H1 (cell line): ENCODE results near the gene ASB4. TPM values are rescaled to one million over a fixed set of nuclear protein-coding genes. Genes with fewer than 3 reads are reported as not detected.

Source experiments
- CTCF ChIA-PET: fragments of 300-600 bp; sonication (Branson Sonifier 250); formaldehyde crosslinking; loops from one replicate; lab custom pipeline; 2021; ENCODE audit not compliant: partially characterized antibody; lab: Charles Lee
- POLR2A ChIA-PET: fragments of 300-600 bp; sonication (Branson Sonifier 250); formaldehyde crosslinking; loops from one replicate; lab custom pipeline; 2021; ENCODE audit warnings: inconsistent platforms; ENCODE audit not compliant: partially characterized antibody; lab: Charles Lee
- DNase-seq, 2 experiments: peaks; one replicate each; pipeline versions ENCODE4 v3.0.0 to v3.0.0-alpha.2; 2010 to 2022; ENCODE audit warnings: low spot score in 2 of 2, low read depth in 1 of 2, mixed read lengths in 1 of 2
- FAIRE-seq: peaks from 2 replicates; lab custom pipeline; 2011; peaks lifted over from hg19 to GRCh38; lab: Jason Lieb, UNC
- H2AFZ ChIP-seq: 2 replicates; pipeline ENCODE4 v1.8.1; 2012; ENCODE audit warnings: low read length, inconsistent platforms
- H2AK5ac ChIP-seq: 2 replicates; pipeline ENCODE4 v1.6.1; 2013; ENCODE audit warnings: low read depth, low read length
- H2BK120ac ChIP-seq: replicated peaks from 2 replicates; pipeline ENCODE3; 2013; ENCODE audit warnings: low read depth, low read length, inconsistent platforms
- H2BK12ac ChIP-seq: 2 replicates; pipeline ENCODE4 v1.6.1; 2013; ENCODE audit warnings: low read depth, low read length
- H2BK15ac ChIP-seq: 2 replicates; pipeline ENCODE4 v1.6.1; 2013; ENCODE audit warnings: low read length
- H2BK20ac ChIP-seq: 2 replicates; pipeline ENCODE4 v1.6.1; 2013; ENCODE audit warnings: low read length
- H2BK5ac ChIP-seq: 2 replicates; pipeline ENCODE4 v1.6.1; 2013; ENCODE audit warnings: low read depth, low read length
- H3K14ac ChIP-seq: 2 replicates; pipeline ENCODE4 v1.6.1; 2013; ENCODE audit warnings: inconsistent platforms; ENCODE audit not compliant: insufficient read length
- H3K18ac ChIP-seq: 2 replicates; pipeline ENCODE4 v1.6.1; 2013; ENCODE audit warnings: low read length; ENCODE audit errors: extremely low read depth
- H3K23ac ChIP-seq: 2 replicates; pipeline ENCODE4 v1.6.1; 2013; ENCODE audit warnings: inconsistent platforms; ENCODE audit not compliant: insufficient read length
- H3K23me2 ChIP-seq: 2 replicates; pipeline ENCODE4 v1.6.1; 2013; ENCODE audit warnings: low read depth, low read length
- H3K27ac ChIP-seq: 2 replicates; pipeline ENCODE4 v1.6.1; 2011; ENCODE audit warnings: low read depth, low read length, inconsistent platforms
- H3K27me3 ChIP-seq, 4 experiments: replicated peaks in 1 of 4; 1 replicate in 1 of 4; 2 replicates in 3 of 4; pipeline versions ENCODE4 v1.6.1 to v1.8.1; 2011 to 2013; ENCODE audit warnings: low read length in 3 of 4, mild to moderate bottlenecking in 3 of 4, inconsistent platforms in 2 of 4, mixed read lengths in 2 of 4, moderate library complexity in 1 of 4; ENCODE audit not compliant: control insufficient read depth in 3 of 4, insufficient read depth in 3 of 4; ENCODE audit errors: extremely low read depth in 1 of 4
- H3K36me3 ChIP-seq, 4 experiments: 2 replicates each; pipeline versions ENCODE4 v1.6.1 to v1.8.1; 2011 to 2013; ENCODE audit warnings: mild to moderate bottlenecking in 4 of 4, low read length in 3 of 4, moderate library complexity in 2 of 4, control low read depth in 1 of 4, inconsistent platforms in 1 of 4; ENCODE audit not compliant: insufficient read depth in 4 of 4, control insufficient read depth in 2 of 4
- H3K4ac ChIP-seq: replicated peaks from 2 replicates; pipeline ENCODE3; 2013; ENCODE audit warnings: low read length, low read depth, mixed read lengths, inconsistent platforms; ENCODE audit not compliant: insufficient read length
- H3K4me1 ChIP-seq, 4 experiments: replicated peaks in 1 of 4; 1 replicate in 1 of 4; 2 replicates in 3 of 4; pipeline versions ENCODE4 v1.6.1 to v1.8.1; 2011 to 2013; ENCODE audit warnings: low read length in 3 of 4, inconsistent platforms in 2 of 4, mixed read lengths in 1 of 4; ENCODE audit not compliant: insufficient read depth in 4 of 4, control insufficient read depth in 3 of 4
- H3K4me2 ChIP-seq, 2 experiments: 2 replicates each; pipeline versions ENCODE4 v1.6.1 to v1.8.1; 2011 to 2013; ENCODE audit warnings: low read depth in 2 of 2, low read length in 2 of 2, control low read depth in 1 of 2, inconsistent platforms in 1 of 2, mild to moderate bottlenecking in 1 of 2; ENCODE audit not compliant: insufficient read depth in 1 of 2
- H3K4me3 ChIP-seq, 4 experiments: fragments of 200-600, 300-600 bp in 1 of 4; sonication (generic), shearing (Covaris generic), sonication (Bioruptor Twin) in 1 of 4; 2 replicates each; pipeline versions ENCODE4 v1.5.1 to v1.8.1; 2011 to 2016; ENCODE audit warnings: low read length in 4 of 4, low read depth in 3 of 4, control low read depth in 2 of 4, inconsistent platforms in 2 of 4, mild to moderate bottlenecking in 2 of 4, mixed read lengths in 1 of 4, moderate library complexity in 1 of 4; ENCODE audit not compliant: insufficient read depth in 2 of 4; ENCODE audit errors: extremely low read depth in 1 of 4
- H3K56ac ChIP-seq: replicated peaks from 2 replicates; pipeline ENCODE3; 2013; ENCODE audit warnings: low read depth, mild to moderate bottlenecking, mixed read lengths, low read length, inconsistent platforms; ENCODE audit not compliant: insufficient read length
- H3K79me1 ChIP-seq: 2 replicates; pipeline ENCODE4 v1.6.1; 2013; ENCODE audit warnings: low read depth, low read length, control low read depth
- H3K79me2 ChIP-seq, 2 experiments: 2 replicates each; pipeline versions ENCODE4 v1.6.1 to v1.8.1; 2012 to 2013; ENCODE audit warnings: low read length in 2 of 2, mild to moderate bottlenecking in 2 of 2, inconsistent platforms in 1 of 2; ENCODE audit not compliant: insufficient read depth in 2 of 2, control insufficient read depth in 1 of 2
- H3K9ac ChIP-seq, 4 experiments: replicated peaks in 1 of 4; 1 replicate in 1 of 4; 2 replicates in 3 of 4; pipeline versions ENCODE4 v1.6.1 to v1.8.1; 2011 to 2013; ENCODE audit warnings: low read depth in 3 of 4, low read length in 3 of 4, control low read depth in 2 of 4, mild to moderate bottlenecking in 2 of 4, moderate library complexity in 2 of 4, inconsistent platforms in 1 of 4; ENCODE audit errors: extremely low read depth in 1 of 4
- H3K9me3 ChIP-seq, 2 experiments: 2 replicates each; pipeline versions ENCODE4 v1.6.1 to v1.8.1; 2012 to 2013; ENCODE audit warnings: mild to moderate bottlenecking in 2 of 2, moderate library complexity in 2 of 2, control low read depth in 1 of 2, inconsistent platforms in 1 of 2, low read depth in 1 of 2, low read length in 1 of 2, mixed read lengths in 1 of 2; ENCODE audit not compliant: insufficient read depth in 2 of 2
- H4K20me1 ChIP-seq, 2 experiments: replicated peaks in 1 of 2; 2 replicates each; pipeline versions ENCODE3 to v1.8.1; 2011 to 2013; ENCODE audit warnings: inconsistent platforms in 2 of 2, low read length in 2 of 2, mild to moderate bottlenecking in 1 of 2; ENCODE audit not compliant: insufficient read depth in 2 of 2, control insufficient read depth in 1 of 2
- H4K5ac ChIP-seq: 2 replicates; pipeline ENCODE4 v1.6.1; 2013; ENCODE audit warnings: low read length, low read depth, mixed read lengths, inconsistent platforms; ENCODE audit not compliant: insufficient read length
- H4K8ac ChIP-seq: 2 replicates; pipeline ENCODE4 v1.8.0; 2013; ENCODE audit warnings: mild to moderate bottlenecking, moderate library complexity, low read length, inconsistent platforms; ENCODE audit not compliant: insufficient read depth; ENCODE audit errors: extremely low read depth
- H4K91ac ChIP-seq: replicated peaks from 2 replicates; pipeline ENCODE3; 2013; ENCODE audit warnings: low read length, mixed read lengths, inconsistent platforms; ENCODE audit not compliant: insufficient read length
- TEAD4 ChIP-seq: IDR thresholded peaks from 2 replicates; pipeline ENCODE4 v1.6.1; 2012; ENCODE audit warnings: low read depth, low read length, inconsistent platforms, mixed read lengths
- ZNF274 ChIP-seq: IDR thresholded peaks from 2 replicates; pipeline ENCODE4 v1.7.0; 2012; ENCODE audit warnings: low read length, borderline replicate concordance; ENCODE audit errors: extremely low read depth
- WGBS, 2 experiments: shearing (Covaris generic) in 1 of 2; methylation state at CpG; one replicate each; pipeline versions ENCODE4 v1.1.6 to v1.1.7; 2013 to 2015; ENCODE audit warnings: low lambda C conversion rate in 2 of 2, mixed read lengths in 2 of 2, inconsistent platforms in 1 of 2, low coverage in 1 of 2, missing lambda C conversion rate in 1 of 2; ENCODE audit not compliant: insufficient replicate concordance in 2 of 2, insufficient coverage in 1 of 2, insufficient read length in 1 of 2; ENCODE audit errors: extremely low coverage in 1 of 2, missing lambda C conversion rate in 1 of 2; 5-methylcytosine and 5-hydroxymethylcytosine counted together
- polyA plus RNA-seq, 7 experiments: library from polyadenylated mRNA; depleted of rRNA in 3 of 7; stranded (reverse) in 5 of 7; unstranded in 2 of 7; fragments of >200 nt in 5 of 7; fragments of 200-250 nt in 2 of 7; gene quantifications; 1 replicate in 5 of 7; 2 replicates in 1 of 7; 4 replicates in 1 of 7; pipeline versions ENCODE4 v1.2.1 to v1.2.3, GENCODE V29; 2011 to 2013; ENCODE audit warnings: missing spikeins in 2 of 7, mixed read lengths in 2 of 7
- total RNA-seq: library from RNA; stranded (reverse); fragmentation: NEBNext Ultra II Directional; extraction: Animal tissue kit (Norgen Biotek cat#: 25700); gene quantifications from 2 replicates; pipeline ENCODE4 v1.2.1, GENCODE V29; 2021

The ASB4 gene
- total and polyA plus RNA-seq, 2 of the 8 experiments (the other 6 are each of a cell fraction or from before 2014, with no cell fraction given), result not detected

DNA sequence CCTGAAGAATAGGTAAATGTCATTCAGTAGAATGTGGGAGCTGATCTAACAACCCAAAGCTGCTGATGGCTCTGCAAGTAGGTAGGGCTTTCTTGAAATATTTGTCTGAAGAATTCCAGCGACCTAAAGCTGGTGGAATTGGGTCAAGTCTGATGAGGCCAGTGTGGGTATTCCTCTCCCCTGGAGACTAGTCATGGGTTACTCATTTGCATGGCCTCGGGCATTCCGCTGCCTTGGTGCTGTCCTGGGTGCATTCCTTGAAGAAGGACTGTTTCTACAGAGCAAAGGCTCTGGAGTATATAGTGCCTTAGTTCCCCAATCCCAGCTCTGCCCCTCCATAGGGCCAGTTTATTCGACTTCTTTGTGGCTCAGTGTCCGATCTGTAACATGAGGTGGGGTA, 91.4 kb downstream of the ASB4 start:
- Histone ChIP-seq H2BK120ac (no peak overlapping the region), H3K79me1 (no peaks in the 10 kb centered on the region), H3K18ac (no peak overlapping the region), H3K56ac (no peak overlapping the region), H3K27me3 (no peaks in the 10 kb centered on the region), H3K79me2 (no peaks in the 10 kb centered on the region), H3K4me3 (no peak overlapping the region), H3K4me2 (no peak overlapping the region), H2BK5ac (no peak overlapping the region), H3K23me2 (no peaks in the 10 kb centered on the region), H4K8ac (no peak overlapping the region), H3K4ac (no peak overlapping the region), H2BK15ac (no peak overlapping the region), H3K14ac (no peak overlapping the region), H4K5ac (no peak overlapping the region), H3K27ac (no peak overlapping the region), H3K36me3 (no peaks in the 10 kb centered on the region), H3K9ac (no peak overlapping the region), H3K4me1 (peaks cover 0 to 4% (median 0%) of the 10 kb centered on the region in 4 experiments; a peak in 1 of 7 replicates), H3K23ac (no peak overlapping the region), H2AK5ac (no peak overlapping the region), H2AFZ (no peak overlapping the region), H3K9me3 (no peaks in the 10 kb centered on the region), H2BK12ac (no peak overlapping the region), H2BK20ac (no peak overlapping the region), H4K20me1 (no peaks in the 10 kb centered on the region), H4K91ac (no peak overlapping the region)
- CTCF ChIA-PET, result interaction anchor here (0.5 to 0.6 kb wide), 2 partner anchors 12 to 35 kb away, joined by 3 to 5 read pairs; no protein-coding TSS in a partner anchor
- FAIRE-seq (no peak), DNase-seq (peak in 1 of 2 experiments; percentile 45)
- 75% methylated on average over 5 of the region's 5 CpGs; no CpG with 5 or more reads in 1 of the 2 experiments for WGBS, 2 experiments
- no peak for TF ChIP-seq ZNF274
- TF ChIP-seq TEAD4, result 0 out of 2 replicates have a peak, but pooled peaks have one; percentile 50
- POLR2A ChIA-PET, result no interaction called here
